HL-60 (cell line): ENCODE data around the gene KRT39.

Experiments
- POLR2AphosphoS5 ChIP-seq: IDR thresholded peaks from 2 replicates; pipeline ENCODE4 v1.6.1; 2012; ENCODE audit warnings: low read depth
- TF ChIP-seq, protein P1 (sequence below): IDR thresholded peaks from one replicate; pipeline ENCODE4 v1.5.1; 2011; ENCODE audit warnings: low read length, control low read depth, inconsistent platforms; ENCODE audit not compliant: insufficient read depth
- TF ChIP-seq, protein P2 (sequence below): IDR thresholded peaks from 2 replicates; pipeline ENCODE4 v1.6.1; 2012; ENCODE audit warnings: low read depth; ENCODE audit not compliant: insufficient replicate concordance

DNA sequence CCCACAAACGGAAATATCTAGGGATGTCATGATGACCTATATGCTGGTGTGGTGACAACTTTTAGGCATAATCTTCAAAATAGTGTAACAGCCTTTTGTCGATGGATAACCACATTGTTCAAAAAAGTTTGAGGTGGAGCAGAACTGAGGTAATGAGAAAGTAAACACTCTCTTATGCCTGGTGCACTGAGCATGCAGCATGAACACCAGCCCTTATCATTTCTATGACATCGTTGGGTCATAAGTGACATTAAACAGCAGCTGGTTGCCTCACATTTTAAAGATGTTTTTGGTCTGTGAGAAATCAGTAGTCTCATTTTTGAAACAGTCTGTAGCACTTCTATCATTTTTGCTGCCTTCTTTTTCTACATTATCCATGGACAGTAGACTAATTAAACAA is 31.1 kb downstream of the KRT39 start:
- TF ChIP-seq, protein P1, sequence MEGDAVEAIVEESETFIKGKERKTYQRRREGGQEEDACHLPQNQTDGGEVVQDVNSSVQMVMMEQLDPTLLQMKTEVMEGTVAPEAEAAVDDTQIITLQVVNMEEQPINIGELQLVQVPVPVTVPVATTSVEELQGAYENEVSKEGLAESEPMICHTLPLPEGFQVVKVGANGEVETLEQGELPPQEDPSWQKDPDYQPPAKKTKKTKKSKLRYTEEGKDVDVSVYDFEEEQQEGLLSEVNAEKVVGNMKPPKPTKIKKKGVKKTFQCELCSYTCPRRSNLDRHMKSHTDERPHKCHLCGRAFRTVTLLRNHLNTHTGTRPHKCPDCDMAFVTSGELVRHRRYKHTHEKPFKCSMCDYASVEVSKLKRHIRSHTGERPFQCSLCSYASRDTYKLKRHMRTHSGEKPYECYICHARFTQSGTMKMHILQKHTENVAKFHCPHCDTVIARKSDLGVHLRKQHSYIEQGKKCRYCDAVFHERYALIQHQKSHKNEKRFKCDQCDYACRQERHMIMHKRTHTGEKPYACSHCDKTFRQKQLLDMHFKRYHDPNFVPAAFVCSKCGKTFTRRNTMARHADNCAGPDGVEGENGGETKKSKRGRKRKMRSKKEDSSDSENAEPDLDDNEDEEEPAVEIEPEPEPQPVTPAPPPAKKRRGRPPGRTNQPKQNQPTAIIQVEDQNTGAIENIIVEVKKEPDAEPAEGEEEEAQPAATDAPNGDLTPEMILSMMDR = no peak
- TF ChIP-seq, protein P2, sequence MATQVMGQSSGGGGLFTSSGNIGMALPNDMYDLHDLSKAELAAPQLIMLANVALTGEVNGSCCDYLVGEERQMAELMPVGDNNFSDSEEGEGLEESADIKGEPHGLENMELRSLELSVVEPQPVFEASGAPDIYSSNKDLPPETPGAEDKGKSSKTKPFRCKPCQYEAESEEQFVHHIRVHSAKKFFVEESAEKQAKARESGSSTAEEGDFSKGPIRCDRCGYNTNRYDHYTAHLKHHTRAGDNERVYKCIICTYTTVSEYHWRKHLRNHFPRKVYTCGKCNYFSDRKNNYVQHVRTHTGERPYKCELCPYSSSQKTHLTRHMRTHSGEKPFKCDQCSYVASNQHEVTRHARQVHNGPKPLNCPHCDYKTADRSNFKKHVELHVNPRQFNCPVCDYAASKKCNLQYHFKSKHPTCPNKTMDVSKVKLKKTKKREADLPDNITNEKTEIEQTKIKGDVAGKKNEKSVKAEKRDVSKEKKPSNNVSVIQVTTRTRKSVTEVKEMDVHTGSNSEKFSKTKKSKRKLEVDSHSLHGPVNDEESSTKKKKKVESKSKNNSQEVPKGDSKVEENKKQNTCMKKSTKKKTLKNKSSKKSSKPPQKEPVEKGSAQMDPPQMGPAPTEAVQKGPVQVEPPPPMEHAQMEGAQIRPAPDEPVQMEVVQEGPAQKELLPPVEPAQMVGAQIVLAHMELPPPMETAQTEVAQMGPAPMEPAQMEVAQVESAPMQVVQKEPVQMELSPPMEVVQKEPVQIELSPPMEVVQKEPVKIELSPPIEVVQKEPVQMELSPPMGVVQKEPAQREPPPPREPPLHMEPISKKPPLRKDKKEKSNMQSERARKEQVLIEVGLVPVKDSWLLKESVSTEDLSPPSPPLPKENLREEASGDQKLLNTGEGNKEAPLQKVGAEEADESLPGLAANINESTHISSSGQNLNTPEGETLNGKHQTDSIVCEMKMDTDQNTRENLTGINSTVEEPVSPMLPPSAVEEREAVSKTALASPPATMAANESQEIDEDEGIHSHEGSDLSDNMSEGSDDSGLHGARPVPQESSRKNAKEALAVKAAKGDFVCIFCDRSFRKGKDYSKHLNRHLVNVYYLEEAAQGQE = no peak
- no peak for TF ChIP-seq POLR2AphosphoS5
